Liver (tissue), 9 donors: ENCODE measurements around the gene DUSP16. TPM values are rescaled to one million over a fixed set of nuclear protein-coding genes. Genes with fewer than 3 reads are reported as not detected.

Experiments
- DNase-seq: peaks from one replicate; pipeline ENCODE4 v3.0.0-alpha.2; 2017; ENCODE audit warnings: low spot score
- H3K27ac ChIP-seq, 2 donors: one replicate each; pipeline ENCODE4 v1.7.0; 2013; ENCODE audit warnings: inconsistent platforms in 2 of 2, low read length in 2 of 2, control low read depth in 1 of 2, low read depth in 1 of 2, mild to moderate bottlenecking in 1 of 2
- H3K27me3 ChIP-seq, 4 donors: one replicate each; pipeline versions ENCODE4 v1.6.1 to v1.7.0; 2013; ENCODE audit warnings: low read length in 3 of 4, inconsistent platforms in 1 of 4, mild to moderate bottlenecking in 1 of 4, moderate library complexity in 1 of 4; ENCODE audit not compliant: control insufficient read depth in 4 of 4, insufficient read depth in 4 of 4
- H3K36me3 ChIP-seq, 4 donors: one replicate each; pipeline versions ENCODE4 v1.6.1 to v1.7.0; 2013; ENCODE audit warnings: low read length in 3 of 4, mild to moderate bottlenecking in 3 of 4, low read depth in 1 of 4, moderate library complexity in 1 of 4; ENCODE audit not compliant: control insufficient read depth in 4 of 4, insufficient read depth in 3 of 4
- H3K4me1 ChIP-seq, 4 donors: one replicate each; pipeline versions ENCODE4 v1.6.1 to v1.7.0; 2013; ENCODE audit warnings: low read length in 3 of 4, mild to moderate bottlenecking in 3 of 4, moderate library complexity in 1 of 4; ENCODE audit not compliant: control insufficient read depth in 4 of 4, insufficient read depth in 4 of 4
- H3K4me3 ChIP-seq, 3 donors: one replicate each; pipeline versions ENCODE4 v1.6.1 to v1.7.0; 2013; ENCODE audit warnings: low read length in 3 of 3, control low read depth in 1 of 3, low read depth in 1 of 3, mild to moderate bottlenecking in 1 of 3
- H3K9ac ChIP-seq, 2 donors: one replicate each; pipeline ENCODE4 v1.7.0; 2013; ENCODE audit warnings: low read length in 2 of 2, mild to moderate bottlenecking in 2 of 2, moderate library complexity in 2 of 2, control low read depth in 1 of 2, low read depth in 1 of 2
- H3K9me3 ChIP-seq, 4 donors: one replicate each; pipeline versions ENCODE4 v1.6.1 to v1.7.0; 2013; ENCODE audit warnings: low read length in 3 of 4; ENCODE audit not compliant: control insufficient read depth in 4 of 4
- ATF3 ChIP-seq: IDR thresholded peaks from 2 replicates; pipeline ENCODE4 v1.6.1; 2016; ENCODE audit warnings: antibody characterized with exemption
- CTCF ChIP-seq: fragments of 150-350 bp; IDR thresholded peaks from 2 replicates; pipeline ENCODE4 v1.5.1; 2017; ENCODE audit warnings: improper control_type of control experiment, low read depth, low read length; ENCODE audit not compliant: missing input control
- EGR1 ChIP-seq, 2 donors: IDR thresholded peaks; 2 replicates each; pipeline ENCODE4 v1.6.1; 2016 to 2018; ENCODE audit warnings: antibody characterized with exemption in 2 of 2, low read depth in 2 of 2
- FOXA1 ChIP-seq: IDR thresholded peaks from 2 replicates; pipeline ENCODE4 v1.6.1; 2016; ENCODE audit warnings: antibody characterized with exemption
- FOXA2 ChIP-seq: IDR thresholded peaks from 2 replicates; pipeline ENCODE4 v1.6.1; 2016; ENCODE audit warnings: antibody characterized with exemption
- GABPA ChIP-seq, 2 donors: IDR thresholded peaks in 1 of 2; conservative IDR thresholded peaks in 1 of 2; 2 replicates each; pipeline ENCODE4 v1.6.1; 2016; ENCODE audit warnings: antibody characterized with exemption in 2 of 2, mild to moderate bottlenecking in 1 of 2, moderate library complexity in 1 of 2
- HNF4A ChIP-seq, 2 donors: conservative IDR thresholded peaks; 2 replicates each; pipeline ENCODE4 v1.6.1; 2016; ENCODE audit warnings: antibody characterized with exemption in 2 of 2, mild to moderate bottlenecking in 2 of 2
- HNF4G ChIP-seq: IDR thresholded peaks from 2 replicates; pipeline ENCODE4 v1.6.1; 2016; ENCODE audit warnings: antibody characterized with exemption
- MAX ChIP-seq: IDR thresholded peaks from 2 replicates; pipeline ENCODE4 v1.6.1; 2016; ENCODE audit warnings: antibody characterized with exemption
- NR2F2 ChIP-seq: IDR thresholded peaks from 2 replicates; pipeline ENCODE4 v1.6.1; 2016; ENCODE audit warnings: antibody characterized with exemption
- RAD21 ChIP-seq, 2 donors: IDR thresholded peaks; 2 replicates each; pipeline ENCODE4 v1.6.1; 2016; ENCODE audit warnings: antibody characterized with exemption in 2 of 2, mild to moderate bottlenecking in 2 of 2
- REST ChIP-seq: IDR thresholded peaks from 2 replicates; pipeline ENCODE4 v1.6.1; 2016; ENCODE audit warnings: antibody characterized with exemption, mild to moderate bottlenecking
- RXRA ChIP-seq, 2 donors: IDR thresholded peaks; 2 replicates each; pipeline ENCODE4 v1.6.1; 2017 to 2018; ENCODE audit warnings: antibody characterized with exemption in 2 of 2, mild to moderate bottlenecking in 1 of 2
- SP1 ChIP-seq: IDR thresholded peaks from 2 replicates; pipeline ENCODE4 v1.6.1; 2018; ENCODE audit warnings: antibody characterized with exemption, mild to moderate bottlenecking
- TAF1 ChIP-seq: conservative IDR thresholded peaks from 2 replicates; pipeline ENCODE4 v1.6.1; 2016; ENCODE audit warnings: antibody characterized with exemption, mild to moderate bottlenecking
- YY1 ChIP-seq: IDR thresholded peaks from 2 replicates; pipeline ENCODE4 v1.6.1; 2016; ENCODE audit warnings: antibody characterized with exemption, mild to moderate bottlenecking
- WGBS: extraction: QIAGEN DNeasy Blood & Tissue Kit; methylation state at CpG from one replicate; pipeline ENCODE4 v1.1.7; 2013; 5-methylcytosine and 5-hydroxymethylcytosine counted together
- polyA plus RNA-seq, 2 donors: library from polyadenylated mRNA; stranded (reverse) in 1 of 2; unstranded in 1 of 2; fragments of 200-250 nt in 1 of 2; fragments of >200 nt in 1 of 2; fragmentation: Nextera tagmentation in 1 of 2; extraction: Ambion mirVana in 1 of 2; gene quantifications; one replicate each; pipeline versions ENCODE4 v1.2.1 to v1.2.3, GENCODE V29; 2013 to 2015
- total RNA-seq, 2 donors: library from RNA; depleted of rRNA; stranded (reverse); fragments of >200 nt; gene quantifications; one replicate each; pipeline ENCODE4 v1.2.3, GENCODE V29; 2014
- TF ChIP-seq, protein P1 (sequence below): IDR thresholded peaks from 2 replicates; pipeline ENCODE4 v1.6.1; 2016; ENCODE audit warnings: antibody characterized with exemption
- donor health status: healthy.
- donor health status: healthy.
- donor health status: healthy.
- donor health status: healthy.
- donor health status: healthy.

DUSP16 gene
- total and polyA plus RNA-seq, 4 donors: 7.8 to 56.4 (median 19.1) TPM

DNA sequence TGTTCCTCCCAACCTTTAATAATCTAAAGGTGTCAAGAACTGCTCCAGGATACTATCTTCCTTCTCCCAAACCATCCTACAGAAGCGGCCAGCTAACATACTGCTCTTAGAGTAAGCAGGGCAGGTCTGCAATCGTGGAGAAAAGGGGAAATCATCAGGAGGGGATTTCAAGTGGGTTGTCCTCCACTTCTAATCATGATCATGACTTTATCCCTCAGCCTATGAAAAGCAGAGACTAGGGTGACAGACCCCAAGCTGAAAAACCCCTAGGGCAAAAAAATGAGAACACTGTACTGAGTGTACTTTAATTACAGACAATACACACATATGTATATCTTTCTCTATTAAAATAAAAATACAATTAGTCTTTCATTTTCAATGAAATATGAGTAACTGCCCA, 13.9 kb downstream of the DUSP16 start:
- no peak for TF ChIP-seq MAX
- no peak for TF ChIP-seq HNF4G
- TF ChIP-seq, protein P1, sequence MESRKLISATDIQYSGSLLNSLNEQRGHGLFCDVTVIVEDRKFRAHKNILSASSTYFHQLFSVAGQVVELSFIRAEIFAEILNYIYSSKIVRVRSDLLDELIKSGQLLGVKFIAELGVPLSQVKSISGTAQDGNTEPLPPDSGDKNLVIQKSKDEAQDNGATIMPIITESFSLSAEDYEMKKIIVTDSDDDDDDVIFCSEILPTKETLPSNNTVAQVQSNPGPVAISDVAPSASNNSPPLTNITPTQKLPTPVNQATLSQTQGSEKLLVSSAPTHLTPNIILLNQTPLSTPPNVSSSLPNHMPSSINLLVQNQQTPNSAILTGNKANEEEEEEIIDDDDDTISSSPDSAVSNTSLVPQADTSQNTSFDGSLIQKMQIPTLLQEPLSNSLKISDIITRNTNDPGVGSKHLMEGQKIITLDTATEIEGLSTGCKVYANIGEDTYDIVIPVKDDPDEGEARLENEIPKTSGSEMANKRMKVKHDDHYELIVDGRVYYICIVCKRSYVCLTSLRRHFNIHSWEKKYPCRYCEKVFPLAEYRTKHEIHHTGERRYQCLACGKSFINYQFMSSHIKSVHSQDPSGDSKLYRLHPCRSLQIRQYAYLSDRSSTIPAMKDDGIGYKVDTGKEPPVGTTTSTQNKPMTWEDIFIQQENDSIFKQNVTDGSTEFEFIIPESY: no peak
- TF ChIP-seq SP1: no peak
- no peak for TF ChIP-seq FOXA1
- no peak for TF ChIP-seq YY1
- no peak for TF ChIP-seq CTCF
- no peak for TF ChIP-seq ATF3
- no peak for TF ChIP-seq RXRA (IDR thresholded peaks at IDR 0.05)
- no peak for TF ChIP-seq RAD21 (IDR thresholded peaks at IDR 0.05)
- TF ChIP-seq HNF4A (conservative IDR thresholded peaks at IDR 0.05): no peak
- TF ChIP-seq TAF1: no peak
- TF ChIP-seq EGR1 (IDR thresholded peaks at IDR 0.05; ENCODE audit: low read depth in 2 of 2): no peak
- no peak for TF ChIP-seq FOXA2
- TF ChIP-seq NR2F2: no peak
- TF ChIP-seq REST: no peak
- no peak for TF ChIP-seq GABPA (IDR thresholded peaks at IDR 0.05 in 1 of 2, conservative IDR thresholded peaks at IDR 0.05 in 1 of 2)
- DNase-seq: no peak
- H3K9ac ChIP-seq: no peak overlapping the region
- 80% methylated on average over 2 of the region's 2 CpGs for WGBS
- no peaks in the 10 kb centered on the region for H3K9me3 ChIP-seq
- H3K4me1 ChIP-seq: peaks cover 0 to 14% (median 7%) of the 10 kb centered on the region in 4 donors
- H3K36me3 ChIP-seq: peaks cover 0 to 8% (median 3%) of the 10 kb centered on the region in 4 donors
- no peak overlapping the region for H3K4me3 ChIP-seq
- H3K27me3 ChIP-seq: no peaks in the 10 kb centered on the region
- H3K27ac ChIP-seq: no peak overlapping the region
